HCT116 (cell line): ENCODE data around the gene MEAF6. TPM values are rescaled to one million over a fixed set of nuclear protein-coding genes. Genes with fewer than 3 reads are reported as not detected.

Experiments used
- ATAC-seq: fragments of 200-7000 bp; cut with Tn5 transposase; 2 replicates; pipeline ENCODE4 v1.9.1; 2020; ENCODE audit warnings: mild to moderate bottlenecking, moderate library complexity
- BruUV-seq: library from RNA; stranded (reverse); fragments of 400-500 nt; replicated peaks from 2 replicates; lab custom pipeline; 2021; lab: Mats Ljungman, UMichigan
- CTCF ChIA-PET: fragments of 300-600 bp; sonication (Branson Sonifier 250); formaldehyde crosslinking; loops from one replicate; lab custom pipeline; 2021; ENCODE audit warnings: antibody characterized with exemption; lab: Charles Lee
- POLR2A ChIA-PET: fragments of 300-600, 350-600 bp; sonication (Branson Sonifier 250); formaldehyde crosslinking; loops from one replicate; lab custom pipeline; 2021; ENCODE audit warnings: antibody characterized with exemption; lab: Charles Lee
- RAD21 ChIA-PET, 2 experiments: fragments of 300-600 bp; sonication (Branson Sonifier 250); formaldehyde crosslinking; loops; one replicate each; lab custom pipeline; 2023; ENCODE audit warnings: low total read pairs in 2 of 2; ENCODE audit not compliant: uncharacterized antibody in 2 of 2, unreplicated experiment in 2 of 2, low non-redundant PET in 1 of 2; lab: Charles Lee
- DNase-seq: peaks from one replicate; pipeline ENCODE4 v3.0.0-alpha.2; 2010; ENCODE audit warnings: low read depth, low spot score
- H2AFZ ChIP-seq: fragments of 200-600 bp; shearing (Covaris generic), sonication (generic); 2 replicates; pipeline ENCODE4 v1.6.1; 2017; ENCODE audit warnings: low read depth, mixed run types, mixed read lengths, antibody characterized with exemption, low read length; ENCODE audit not compliant: poor library complexity, severe bottlenecking
- H3K27ac ChIP-seq: 2 replicates; pipeline ENCODE4 v1.5.1; 2012; ENCODE audit warnings: low read depth, low read length
- H3K27me3 ChIP-seq: fragments of 200-600 bp; sonication (generic); 2 replicates; pipeline ENCODE4 v1.6.1; 2016; ENCODE audit warnings: mixed run types, low read length, mixed read lengths; ENCODE audit not compliant: insufficient read depth
- H3K36me3 ChIP-seq, 2 experiments: fragments of 200-500 bp in 1 of 2; fragments of 200-600 bp in 1 of 2; sonication (Bioruptor generic) in 1 of 2; sonication (generic) in 1 of 2; 2 replicates each; pipeline versions ENCODE4 v1.5.1 to v1.6.1; 2014 to 2016; ENCODE audit warnings: low read length in 2 of 2, inconsistent platforms in 1 of 2, mixed read lengths in 1 of 2, mixed run types in 1 of 2; ENCODE audit not compliant: insufficient read depth in 2 of 2, control insufficient read depth in 1 of 2
- H3K4me1 ChIP-seq, 2 experiments: fragments of 200-600 bp in 1 of 2; sonication (generic) in 1 of 2; 2 replicates each; pipeline versions ENCODE4 v1.5.1 to v1.6.1; 2012 to 2017; ENCODE audit warnings: low read length in 2 of 2, inconsistent platforms in 1 of 2, mild to moderate bottlenecking in 1 of 2, mixed read lengths in 1 of 2, mixed run types in 1 of 2, moderate library complexity in 1 of 2; ENCODE audit not compliant: insufficient read depth in 2 of 2, control insufficient read depth in 1 of 2
- H3K4me2 ChIP-seq: fragments of 200-600 bp; sonication (generic); 2 replicates; pipeline ENCODE4 v1.6.1; 2017; ENCODE audit warnings: mixed run types, low read length, mixed read lengths
- H3K4me3 ChIP-seq, 2 experiments: fragments of 200-600 bp in 1 of 2; sonication (generic) in 1 of 2; replicated peaks in 1 of 2; 2 replicates each; pipeline ENCODE4 v1.5.1; 2011 to 2016; ENCODE audit warnings: low read length in 2 of 2, control low read depth in 1 of 2, low read depth in 1 of 2, mild to moderate bottlenecking in 1 of 2, mixed read lengths in 1 of 2, mixed run types in 1 of 2
- H3K79me2 ChIP-seq: fragments of 200-600 bp; sonication (generic); 2 replicates; pipeline ENCODE4 v1.6.1; 2017; ENCODE audit warnings: mild to moderate bottlenecking, mixed run types, low read length, moderate library complexity, mixed read lengths; ENCODE audit not compliant: insufficient read depth
- H3K9ac ChIP-seq: fragments of 200-600 bp; sonication (generic); 2 replicates; pipeline ENCODE4 v1.6.1; 2016; ENCODE audit warnings: low read length, mixed read lengths
- H3K9me2 ChIP-seq: fragments of 200-600 bp; sonication (generic), shearing (Covaris generic); 2 replicates; pipeline ENCODE4 v1.6.1; 2017; ENCODE audit warnings: mixed run types, mild to moderate bottlenecking, moderate library complexity; ENCODE audit not compliant: insufficient read depth
- H3K9me3 ChIP-seq, 2 experiments: fragments of 200-500 bp in 1 of 2; fragments of 200-600 bp in 1 of 2; sonication (Bioruptor generic) in 1 of 2; sonication (generic) in 1 of 2; 2 replicates each; pipeline ENCODE4 v1.6.1; 2014 to 2017; ENCODE audit warnings: low read length in 2 of 2, mixed read lengths in 2 of 2, inconsistent platforms in 1 of 2, low read depth in 1 of 2, mild to moderate bottlenecking in 1 of 2, mixed run types in 1 of 2, moderate library complexity in 1 of 2; ENCODE audit not compliant: control insufficient read depth in 1 of 2, insufficient read depth in 1 of 2
- H4K20me1 ChIP-seq: fragments of 200-600 bp; sonication (generic), shearing (Covaris generic); 2 replicates; pipeline ENCODE4 v1.6.1; 2017; ENCODE audit warnings: mixed run types, mild to moderate bottlenecking, moderate library complexity; ENCODE audit not compliant: insufficient read depth
- CBX3 ChIP-seq: IDR thresholded peaks from 2 replicates; pipeline ENCODE4 v1.6.1; 2012; ENCODE audit warnings: low read depth
- CEBPB ChIP-seq: IDR thresholded peaks from 2 replicates; pipeline ENCODE4 v1.6.1; 2012; ENCODE audit warnings: low read depth
- ELF1 ChIP-seq: IDR thresholded peaks from 2 replicates; pipeline ENCODE4 v1.6.1; 2012; ENCODE audit warnings: low read depth, borderline replicate concordance
- EZH2 ChIP-seq: fragments of 200-600 bp; sonication (generic); IDR thresholded peaks from 2 replicates; pipeline ENCODE4 v1.6.1; 2017; ENCODE audit warnings: antibody characterized with exemption, mixed run types
- FOSL1 ChIP-seq: IDR thresholded peaks from 2 replicates; pipeline ENCODE4 v1.6.1; 2012; ENCODE audit warnings: low read depth
- JUND ChIP-seq: IDR thresholded peaks from 2 replicates; pipeline ENCODE4 v1.6.1; 2012
- RAD21 ChIP-seq: IDR thresholded peaks from 2 replicates; pipeline ENCODE4 v1.6.1; 2012; ENCODE audit warnings: low read depth, mild to moderate bottlenecking
- SIN3A ChIP-seq: IDR thresholded peaks from 2 replicates; pipeline ENCODE4 v1.6.1; 2012; ENCODE audit warnings: low read depth
- SP1 ChIP-seq: IDR thresholded peaks from 2 replicates; pipeline ENCODE4 v1.6.1; 2012; ENCODE audit warnings: low read depth
- SRF ChIP-seq: IDR thresholded peaks from 2 replicates; pipeline ENCODE4 v1.6.1; 2012; ENCODE audit warnings: low read depth
- TCF7L2 ChIP-seq: IDR thresholded peaks from 2 replicates; pipeline ENCODE4 v1.7.0; 2011; ENCODE audit warnings: borderline replicate concordance, inconsistent platforms; ENCODE audit not compliant: insufficient read depth, insufficient read length; ENCODE audit errors: extremely low read depth
- YY1 ChIP-seq: IDR thresholded peaks from 2 replicates; pipeline ENCODE4 v1.6.1; 2011; ENCODE audit warnings: low read length, low read depth, moderate library complexity, mild to moderate bottlenecking; ENCODE audit not compliant: insufficient replicate concordance; ENCODE audit errors: extremely low read depth
- ZFX ChIP-seq: fragments of 450-650 bp; IDR thresholded peaks from 2 replicates; pipeline ENCODE4 v1.6.1; 2017
- ZNF274 ChIP-seq: fragments of 200-500 bp; sonication (Bioruptor generic); IDR thresholded peaks from 2 replicates; pipeline ENCODE4 v1.6.1; 2014; ENCODE audit warnings: mild to moderate bottlenecking, low read depth, low read length, inconsistent platforms
- intact Hi-C: fragments of 100-400 bp; cut with micrococcal nuclease; formaldehyde crosslinking; loops from 2 replicates; pipeline ENCODE4 v1.10.0; 2022
- total RNA-seq: library from RNA; stranded (reverse); gene quantifications from one replicate; pipeline ENCODE4 v1.2.1, GENCODE V29; 2021; ENCODE audit not compliant: unreplicated experiment
- TF ChIP-seq, protein P1 (sequence below): IDR thresholded peaks from 2 replicates; pipeline ENCODE4 v1.6.1; 2012; ENCODE audit warnings: low read depth
- TF ChIP-seq, protein P2 (sequence below): IDR thresholded peaks from 2 replicates; pipeline ENCODE4 v1.6.1; 2011; ENCODE audit warnings: mild to moderate bottlenecking, low read length, moderate library complexity; ENCODE audit not compliant: insufficient replicate concordance; ENCODE audit errors: extremely low read depth
- TF ChIP-seq, protein P3 (sequence below): IDR thresholded peaks from 2 replicates; pipeline ENCODE4 v1.6.1; 2012
- TF ChIP-seq, protein P4 (sequence below), 3 experiments: fragments of 200-600 bp in 1 of 3; sonication (generic) in 1 of 3; IDR thresholded peaks in 2 of 3; conservative IDR thresholded peaks in 1 of 3; 2 replicates each; pipeline ENCODE4 v1.5.1; 2012 to 2017; ENCODE audit warnings: low read depth in 2 of 3, low read length in 2 of 3, antibody characterized with exemption in 1 of 3, borderline replicate concordance in 1 of 3, control low read depth in 1 of 3, mild to moderate bottlenecking in 1 of 3, mixed read lengths in 1 of 3, mixed run types in 1 of 3, moderate library complexity in 1 of 3; ENCODE audit not compliant: insufficient read depth in 1 of 3

Gene MEAF6
- total RNA-seq, 1 experiment from 2014 or later, result 50.3 TPM

DNA sequence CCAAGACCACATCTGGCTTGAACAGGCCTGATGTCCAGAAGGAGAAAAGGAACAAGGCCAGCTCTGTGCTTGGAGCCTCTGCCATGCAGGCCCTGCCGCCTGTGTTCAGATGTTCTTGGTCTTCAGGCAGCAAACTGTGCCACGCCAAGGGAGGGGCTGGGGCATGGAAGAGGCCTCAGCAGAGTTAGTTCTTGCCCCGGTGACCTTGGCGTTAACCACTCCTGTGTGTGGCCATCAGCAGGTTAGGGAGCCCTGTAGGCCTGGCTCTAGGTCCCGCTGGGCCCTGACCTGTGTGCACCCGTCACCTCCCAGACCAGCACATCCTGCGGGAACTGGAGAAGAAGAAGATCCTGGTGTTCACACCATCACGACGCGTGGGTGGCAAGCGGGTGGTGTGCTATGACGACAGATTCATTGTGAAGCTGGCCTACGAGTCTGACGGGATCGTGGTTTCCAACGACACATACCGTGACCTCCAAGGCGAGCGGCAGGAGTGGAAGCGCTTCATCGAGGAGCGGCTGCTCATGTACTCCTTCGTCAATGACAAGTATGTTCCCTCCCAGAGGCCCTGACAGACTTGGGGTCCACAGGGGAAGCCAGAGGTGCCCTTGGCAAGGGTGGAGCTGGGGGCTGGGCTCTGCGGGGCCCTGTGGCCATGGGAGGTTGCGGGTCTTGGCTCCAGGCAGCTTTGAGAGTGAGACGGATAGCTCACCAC lies 33.1 kb downstream of the MEAF6 start:
- Histone ChIP-seq H3K9ac (no peak overlapping the region), H2AFZ (no peak overlapping the region), H3K4me3 (no peak overlapping the region), H3K9me3 (no peaks in the 10 kb centered on the region), H3K4me1 (peaks cover 36 to 50% of the 10 kb centered on the region in 2 experiments), H4K20me1 (no peaks in the 10 kb centered on the region), H3K79me2 (peaks cover 50% of the 10 kb centered on the region), H3K27ac (no peak overlapping the region; the same call in 1 of the 2 replicates), H3K9me2 (no peaks in the 10 kb centered on the region), H3K4me2 (no peak overlapping the region), H3K27me3 (no peaks in the 10 kb centered on the region), H3K36me3 (peaks cover 15 to 46% of the 10 kb centered on the region in 2 experiments; a peak in 3 of 4 replicates)
- ChIA-PET POLR2A (no interaction called here), RAD21 (no interaction called here), CTCF (no interaction called here)
- no TSS peak for BruUV-seq
- DNase-seq (no peak), ATAC-seq (no peak)
- intact Hi-C loops, result no loop called here
- TF ChIP-seq EZH2 (no peak), ZFX (no peak), JUND (no peak), CBX3 (no peak), ZNF274 (no peak), RAD21 (no peak), SIN3A (no peak), ELF1 (no peak), SP1 (no peak), FOSL1 (no peak), SRF (no peak), CEBPB (no peak), YY1 (no peak), TCF7L2 (no peak)
- TF ChIP-seq, protein P1, sequence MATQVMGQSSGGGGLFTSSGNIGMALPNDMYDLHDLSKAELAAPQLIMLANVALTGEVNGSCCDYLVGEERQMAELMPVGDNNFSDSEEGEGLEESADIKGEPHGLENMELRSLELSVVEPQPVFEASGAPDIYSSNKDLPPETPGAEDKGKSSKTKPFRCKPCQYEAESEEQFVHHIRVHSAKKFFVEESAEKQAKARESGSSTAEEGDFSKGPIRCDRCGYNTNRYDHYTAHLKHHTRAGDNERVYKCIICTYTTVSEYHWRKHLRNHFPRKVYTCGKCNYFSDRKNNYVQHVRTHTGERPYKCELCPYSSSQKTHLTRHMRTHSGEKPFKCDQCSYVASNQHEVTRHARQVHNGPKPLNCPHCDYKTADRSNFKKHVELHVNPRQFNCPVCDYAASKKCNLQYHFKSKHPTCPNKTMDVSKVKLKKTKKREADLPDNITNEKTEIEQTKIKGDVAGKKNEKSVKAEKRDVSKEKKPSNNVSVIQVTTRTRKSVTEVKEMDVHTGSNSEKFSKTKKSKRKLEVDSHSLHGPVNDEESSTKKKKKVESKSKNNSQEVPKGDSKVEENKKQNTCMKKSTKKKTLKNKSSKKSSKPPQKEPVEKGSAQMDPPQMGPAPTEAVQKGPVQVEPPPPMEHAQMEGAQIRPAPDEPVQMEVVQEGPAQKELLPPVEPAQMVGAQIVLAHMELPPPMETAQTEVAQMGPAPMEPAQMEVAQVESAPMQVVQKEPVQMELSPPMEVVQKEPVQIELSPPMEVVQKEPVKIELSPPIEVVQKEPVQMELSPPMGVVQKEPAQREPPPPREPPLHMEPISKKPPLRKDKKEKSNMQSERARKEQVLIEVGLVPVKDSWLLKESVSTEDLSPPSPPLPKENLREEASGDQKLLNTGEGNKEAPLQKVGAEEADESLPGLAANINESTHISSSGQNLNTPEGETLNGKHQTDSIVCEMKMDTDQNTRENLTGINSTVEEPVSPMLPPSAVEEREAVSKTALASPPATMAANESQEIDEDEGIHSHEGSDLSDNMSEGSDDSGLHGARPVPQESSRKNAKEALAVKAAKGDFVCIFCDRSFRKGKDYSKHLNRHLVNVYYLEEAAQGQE, result no peak
- TF ChIP-seq, protein P2, sequence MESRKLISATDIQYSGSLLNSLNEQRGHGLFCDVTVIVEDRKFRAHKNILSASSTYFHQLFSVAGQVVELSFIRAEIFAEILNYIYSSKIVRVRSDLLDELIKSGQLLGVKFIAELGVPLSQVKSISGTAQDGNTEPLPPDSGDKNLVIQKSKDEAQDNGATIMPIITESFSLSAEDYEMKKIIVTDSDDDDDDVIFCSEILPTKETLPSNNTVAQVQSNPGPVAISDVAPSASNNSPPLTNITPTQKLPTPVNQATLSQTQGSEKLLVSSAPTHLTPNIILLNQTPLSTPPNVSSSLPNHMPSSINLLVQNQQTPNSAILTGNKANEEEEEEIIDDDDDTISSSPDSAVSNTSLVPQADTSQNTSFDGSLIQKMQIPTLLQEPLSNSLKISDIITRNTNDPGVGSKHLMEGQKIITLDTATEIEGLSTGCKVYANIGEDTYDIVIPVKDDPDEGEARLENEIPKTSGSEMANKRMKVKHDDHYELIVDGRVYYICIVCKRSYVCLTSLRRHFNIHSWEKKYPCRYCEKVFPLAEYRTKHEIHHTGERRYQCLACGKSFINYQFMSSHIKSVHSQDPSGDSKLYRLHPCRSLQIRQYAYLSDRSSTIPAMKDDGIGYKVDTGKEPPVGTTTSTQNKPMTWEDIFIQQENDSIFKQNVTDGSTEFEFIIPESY, result no peak
- TF ChIP-seq, protein P3, sequence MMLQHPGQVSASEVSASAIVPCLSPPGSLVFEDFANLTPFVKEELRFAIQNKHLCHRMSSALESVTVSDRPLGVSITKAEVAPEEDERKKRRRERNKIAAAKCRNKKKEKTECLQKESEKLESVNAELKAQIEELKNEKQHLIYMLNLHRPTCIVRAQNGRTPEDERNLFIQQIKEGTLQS, result no peak
- TF ChIP-seq, protein P4, sequence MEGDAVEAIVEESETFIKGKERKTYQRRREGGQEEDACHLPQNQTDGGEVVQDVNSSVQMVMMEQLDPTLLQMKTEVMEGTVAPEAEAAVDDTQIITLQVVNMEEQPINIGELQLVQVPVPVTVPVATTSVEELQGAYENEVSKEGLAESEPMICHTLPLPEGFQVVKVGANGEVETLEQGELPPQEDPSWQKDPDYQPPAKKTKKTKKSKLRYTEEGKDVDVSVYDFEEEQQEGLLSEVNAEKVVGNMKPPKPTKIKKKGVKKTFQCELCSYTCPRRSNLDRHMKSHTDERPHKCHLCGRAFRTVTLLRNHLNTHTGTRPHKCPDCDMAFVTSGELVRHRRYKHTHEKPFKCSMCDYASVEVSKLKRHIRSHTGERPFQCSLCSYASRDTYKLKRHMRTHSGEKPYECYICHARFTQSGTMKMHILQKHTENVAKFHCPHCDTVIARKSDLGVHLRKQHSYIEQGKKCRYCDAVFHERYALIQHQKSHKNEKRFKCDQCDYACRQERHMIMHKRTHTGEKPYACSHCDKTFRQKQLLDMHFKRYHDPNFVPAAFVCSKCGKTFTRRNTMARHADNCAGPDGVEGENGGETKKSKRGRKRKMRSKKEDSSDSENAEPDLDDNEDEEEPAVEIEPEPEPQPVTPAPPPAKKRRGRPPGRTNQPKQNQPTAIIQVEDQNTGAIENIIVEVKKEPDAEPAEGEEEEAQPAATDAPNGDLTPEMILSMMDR (IDR thresholded peaks at IDR 0.05 in 2 of 3, conservative IDR thresholded peaks at IDR 0.05 in 1 of 3; ENCODE audit: borderline replicate concordance in 1 of 3, insufficient read depth in 1 of 3, low read depth in 2 of 3, low read length in 2 of 3), result no peak
